Measurements from ENCODE around the gene PAPSS2.

DNA sequence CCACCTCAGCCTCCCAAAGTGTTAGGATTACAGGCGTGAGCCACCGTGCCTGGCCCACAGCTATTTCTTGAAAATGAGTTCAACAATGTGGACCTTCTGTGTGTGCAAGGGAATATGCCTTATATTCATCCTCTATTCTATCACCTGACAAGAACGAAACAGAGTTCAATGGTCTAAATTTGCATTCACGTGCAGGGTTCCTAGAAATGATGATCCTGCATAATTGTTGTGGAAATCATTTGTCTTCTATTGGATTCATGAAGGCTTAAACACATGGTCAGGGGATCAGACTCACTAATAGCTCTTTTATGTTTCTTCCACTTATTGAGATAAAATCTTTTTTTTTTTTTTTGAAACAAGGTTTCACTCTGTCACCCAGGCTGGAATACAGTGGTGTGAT, 23.7 kb downstream of the PAPSS2 start:
- TF ChIP-seq, protein P1, sequence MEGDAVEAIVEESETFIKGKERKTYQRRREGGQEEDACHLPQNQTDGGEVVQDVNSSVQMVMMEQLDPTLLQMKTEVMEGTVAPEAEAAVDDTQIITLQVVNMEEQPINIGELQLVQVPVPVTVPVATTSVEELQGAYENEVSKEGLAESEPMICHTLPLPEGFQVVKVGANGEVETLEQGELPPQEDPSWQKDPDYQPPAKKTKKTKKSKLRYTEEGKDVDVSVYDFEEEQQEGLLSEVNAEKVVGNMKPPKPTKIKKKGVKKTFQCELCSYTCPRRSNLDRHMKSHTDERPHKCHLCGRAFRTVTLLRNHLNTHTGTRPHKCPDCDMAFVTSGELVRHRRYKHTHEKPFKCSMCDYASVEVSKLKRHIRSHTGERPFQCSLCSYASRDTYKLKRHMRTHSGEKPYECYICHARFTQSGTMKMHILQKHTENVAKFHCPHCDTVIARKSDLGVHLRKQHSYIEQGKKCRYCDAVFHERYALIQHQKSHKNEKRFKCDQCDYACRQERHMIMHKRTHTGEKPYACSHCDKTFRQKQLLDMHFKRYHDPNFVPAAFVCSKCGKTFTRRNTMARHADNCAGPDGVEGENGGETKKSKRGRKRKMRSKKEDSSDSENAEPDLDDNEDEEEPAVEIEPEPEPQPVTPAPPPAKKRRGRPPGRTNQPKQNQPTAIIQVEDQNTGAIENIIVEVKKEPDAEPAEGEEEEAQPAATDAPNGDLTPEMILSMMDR (IDR thresholded peaks at IDR 0.05; ENCODE audit: low read depth, low read length, missing input control), result no peak
- TF ChIP-seq, protein P2, sequence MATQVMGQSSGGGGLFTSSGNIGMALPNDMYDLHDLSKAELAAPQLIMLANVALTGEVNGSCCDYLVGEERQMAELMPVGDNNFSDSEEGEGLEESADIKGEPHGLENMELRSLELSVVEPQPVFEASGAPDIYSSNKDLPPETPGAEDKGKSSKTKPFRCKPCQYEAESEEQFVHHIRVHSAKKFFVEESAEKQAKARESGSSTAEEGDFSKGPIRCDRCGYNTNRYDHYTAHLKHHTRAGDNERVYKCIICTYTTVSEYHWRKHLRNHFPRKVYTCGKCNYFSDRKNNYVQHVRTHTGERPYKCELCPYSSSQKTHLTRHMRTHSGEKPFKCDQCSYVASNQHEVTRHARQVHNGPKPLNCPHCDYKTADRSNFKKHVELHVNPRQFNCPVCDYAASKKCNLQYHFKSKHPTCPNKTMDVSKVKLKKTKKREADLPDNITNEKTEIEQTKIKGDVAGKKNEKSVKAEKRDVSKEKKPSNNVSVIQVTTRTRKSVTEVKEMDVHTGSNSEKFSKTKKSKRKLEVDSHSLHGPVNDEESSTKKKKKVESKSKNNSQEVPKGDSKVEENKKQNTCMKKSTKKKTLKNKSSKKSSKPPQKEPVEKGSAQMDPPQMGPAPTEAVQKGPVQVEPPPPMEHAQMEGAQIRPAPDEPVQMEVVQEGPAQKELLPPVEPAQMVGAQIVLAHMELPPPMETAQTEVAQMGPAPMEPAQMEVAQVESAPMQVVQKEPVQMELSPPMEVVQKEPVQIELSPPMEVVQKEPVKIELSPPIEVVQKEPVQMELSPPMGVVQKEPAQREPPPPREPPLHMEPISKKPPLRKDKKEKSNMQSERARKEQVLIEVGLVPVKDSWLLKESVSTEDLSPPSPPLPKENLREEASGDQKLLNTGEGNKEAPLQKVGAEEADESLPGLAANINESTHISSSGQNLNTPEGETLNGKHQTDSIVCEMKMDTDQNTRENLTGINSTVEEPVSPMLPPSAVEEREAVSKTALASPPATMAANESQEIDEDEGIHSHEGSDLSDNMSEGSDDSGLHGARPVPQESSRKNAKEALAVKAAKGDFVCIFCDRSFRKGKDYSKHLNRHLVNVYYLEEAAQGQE (IDR thresholded peaks at IDR 0.05), result no peak
- no peak for TF ChIP-seq NR2F2 (IDR thresholded peaks at IDR 0.05)
- no peak for TF ChIP-seq RAD21 (IDR thresholded peaks at IDR 0.05)
- no peak for TF ChIP-seq GABPA (IDR thresholded peaks at IDR 0.05 in 1 of 2, conservative IDR thresholded peaks at IDR 0.05 in 1 of 2)
- TF ChIP-seq MAX (IDR thresholded peaks at IDR 0.05), result no peak
- TF ChIP-seq TAF1 (conservative IDR thresholded peaks at IDR 0.05), result no peak
- no peak for TF ChIP-seq SP1 (IDR thresholded peaks at IDR 0.05)
- no peak for TF ChIP-seq YY1 (IDR thresholded peaks at IDR 0.05)
- TF ChIP-seq FOXA2 (IDR thresholded peaks at IDR 0.05), result no peak
- no peak for TF ChIP-seq JUND (IDR thresholded peaks at IDR 0.05)
- no peak for TF ChIP-seq RXRA (IDR thresholded peaks at IDR 0.05)
- no peak for TF ChIP-seq EGR1 (IDR thresholded peaks at IDR 0.05; ENCODE audit: low read depth in 2 of 2)
- no peak for TF ChIP-seq FOXA1 (IDR thresholded peaks at IDR 0.05)

Measured in liver (tissue), 3 donors.